Ectodermal cell (in vitro differentiated cells): ENCODE data around the gene NAMPT.

ENCODE experiments used
- H3K27ac ChIP-seq: 2 replicates; pipeline ENCODE4 v1.7.0; 2013; ENCODE audit warnings: mild to moderate bottlenecking, low read depth, low read length; ENCODE audit not compliant: insufficient read depth, poor library complexity, severe bottlenecking
- H3K27me3 ChIP-seq: 2 replicates; pipeline ENCODE4 v1.7.0; 2013; ENCODE audit warnings: mild to moderate bottlenecking, low read length; ENCODE audit not compliant: insufficient read depth, control insufficient read depth, poor library complexity, severe bottlenecking
- H3K36me3 ChIP-seq: one replicate; pipeline ENCODE4 v1.7.0; 2013; ENCODE audit warnings: low read length; ENCODE audit not compliant: control insufficient read depth, insufficient read depth
- H3K4me1 ChIP-seq: one replicate; pipeline ENCODE4 v1.7.0; 2013; ENCODE audit warnings: low read length; ENCODE audit not compliant: control insufficient read depth, insufficient read depth
- H3K4me3 ChIP-seq: 2 replicates; pipeline ENCODE4 v1.7.0; 2013; ENCODE audit warnings: low read depth, low read length, control low read depth; ENCODE audit not compliant: insufficient read depth
- H3K9me3 ChIP-seq: 2 replicates; pipeline ENCODE4 v1.7.0; 2013; ENCODE audit warnings: mild to moderate bottlenecking, low read length, moderate library complexity; ENCODE audit not compliant: control insufficient read depth
- WGBS, 2 experiments: methylation state at CpG; one replicate each; pipeline ENCODE4 v1.1.7; 2013; ENCODE audit warnings: missing lambda C conversion rate in 2 of 2; 5-methylcytosine and 5-hydroxymethylcytosine counted together

The NAMPT gene

GRCh38 chr7:106285051-106285854 is 470 bp upstream of the NAMPT start:
- 0% methylated on average over 70 of the region's 70 CpGs for WGBS, 2 experiments
- Histone ChIP-seq H3K27ac (peak overlapping the region; percentile 99), H3K9me3 (no peaks in the 10 kb centered on the region), H3K27me3 (no peaks in the 10 kb centered on the region), H3K4me1 (peaks cover 7% of the 10 kb centered on the region), H3K4me3 (peak overlapping the region; percentile 68), H3K36me3 (no peaks in the 10 kb centered on the region)

GRCh38 chr7:106283831-106284713 is 711 bp downstream of the NAMPT start:
- H3K27ac ChIP-seq, result peak overlapping the region; percentile 56
- 0% methylated on average over 72 of the region's 72 CpGs for WGBS, 2 experiments
- peak overlapping the region; percentile 68 for H3K4me3 ChIP-seq
- no peaks in the 10 kb centered on the region for H3K27me3 ChIP-seq
- H3K9me3 ChIP-seq, result no peaks in the 10 kb centered on the region
- H3K36me3 ChIP-seq, result no peaks in the 10 kb centered on the region
- H3K4me1 ChIP-seq, result peaks cover 7% of the 10 kb centered on the region

GRCh38 chr7:106283501-106283830 is 1.3 kb downstream of the NAMPT start:
- Histone ChIP-seq H3K4me1 (peaks cover 7% of the 10 kb centered on the region), H3K9me3 (no peaks in the 10 kb centered on the region), H3K4me3 (peak overlapping the region; percentile 68), H3K27me3 (no peaks in the 10 kb centered on the region), H3K27ac (no peak overlapping the region), H3K36me3 (no peaks in the 10 kb centered on the region)
- 37 to 53% methylated on average over 5 of the region's 5 CpGs for WGBS, 2 experiments

- no peaks in the 10 kb centered on the region for H3K9me3 ChIP-seq
- H3K36me3 ChIP-seq, result no peaks in the 10 kb centered on the region
- no peaks in the 10 kb centered on the region for H3K27me3 ChIP-seq
- peaks cover 7% of the 10 kb centered on the region for H3K4me1 ChIP-seq
- H3K27ac ChIP-seq, result no peak overlapping the region
- WGBS, 2 experiments, result 90 to 100% methylated on average over 1 to 2 of the region's 3 CpGs
- H3K4me3 ChIP-seq, result no peak overlapping the region
Observed at GRCh38 chr7:106282852-106283251, 1.9 kb downstream of the NAMPT start.

GRCh38 chr7:106282390-106282789 is 2.4 kb downstream of the NAMPT start:
- Histone ChIP-seq H3K27ac (no peak overlapping the region), H3K36me3 (no peaks in the 10 kb centered on the region), H3K4me1 (peaks cover 7% of the 10 kb centered on the region), H3K4me3 (no peak overlapping the region), H3K27me3 (no peaks in the 10 kb centered on the region), H3K9me3 (no peaks in the 10 kb centered on the region)
- 94 to 99% methylated on average over 4 to 5 of the region's 6 CpGs for WGBS, 2 experiments

GRCh38 chr7:106281585-106282318 is 3.0 kb downstream of the NAMPT start:
- no peak overlapping the region for H3K4me3 ChIP-seq
- 96 to 100% methylated on average over 4 to 5 of the region's 5 CpGs for WGBS, 2 experiments
- no peaks in the 10 kb centered on the region for H3K9me3 ChIP-seq

GRCh38 chr7:106281127-106281526 is 3.7 kb downstream of the NAMPT start:
- H3K27me3 ChIP-seq, result no peaks in the 10 kb centered on the region
- H3K4me1 ChIP-seq, result peaks cover 6% of the 10 kb centered on the region
- no peaks in the 10 kb centered on the region for H3K36me3 ChIP-seq
- H3K4me3 ChIP-seq, result no peak overlapping the region
- no peak overlapping the region for H3K27ac ChIP-seq
- H3K9me3 ChIP-seq, result no peaks in the 10 kb centered on the region

More at GRCh38 chr7:106281585-106282318, 3.0 kb downstream of the NAMPT start:
- no peaks in the 10 kb centered on the region for H3K36me3 ChIP-seq
- H3K4me1 ChIP-seq, result peaks cover 7% of the 10 kb centered on the region
- no peak overlapping the region for H3K27ac ChIP-seq
- no peaks in the 10 kb centered on the region for H3K27me3 ChIP-seq

GRCh38 chr7:106279425-106280197 is 5.2 kb downstream of the NAMPT start:
- Histone ChIP-seq H3K9me3 (no peaks in the 10 kb centered on the region), H3K27ac (no peak overlapping the region), H3K4me3 (no peak overlapping the region), H3K4me1 (peaks cover 2% of the 10 kb centered on the region), H3K27me3 (no peaks in the 10 kb centered on the region), H3K36me3 (no peaks in the 10 kb centered on the region)
- WGBS, 2 experiments, result 93 to 94% methylated on average over 2 of the region's 2 CpGs

GRCh38 chr7:106278695-106279094 is 6.1 kb downstream of the NAMPT start:
- H3K36me3 ChIP-seq, result no peaks in the 10 kb centered on the region

More at GRCh38 chr7:106278695-106279094, 6.1 kb downstream of the NAMPT start:
- H3K9me3 ChIP-seq, result no peaks in the 10 kb centered on the region
- no peak overlapping the region for H3K4me3 ChIP-seq
- H3K27me3 ChIP-seq, result no peaks in the 10 kb centered on the region
- no peak overlapping the region for H3K27ac ChIP-seq
- peaks cover 2% of the 10 kb centered on the region for H3K4me1 ChIP-seq
- 91 to 95% methylated on average over 1 to 2 of the region's 2 CpGs for WGBS, 2 experiments
